Measurements from ENCODE around the gene INPP5J.
"Not testable (repeated sequence)": the region's sequence is repeated elsewhere in the genome, so short reads cannot be mapped to it uniquely, and the experiment has no call there.

The INPP5J gene

GRCh38 chr22:31094021-31094551 lies 28.7 kb upstream of the INPP5J start:
- ATAC-seq = no peak
- no peak overlapping the region for H3K4me3 Mint-ChIP-seq
- H3K4me1 Mint-ChIP-seq = peaks cover 2% of the 10 kb centered on the region
- H3K9me3 Mint-ChIP-seq = no peaks in the 10 kb centered on the region
- no peaks in the 10 kb centered on the region for H3K36me3 Mint-ChIP-seq
- no peak overlapping the region for H3K27ac Mint-ChIP-seq
- DNase-seq (ENCODE audit: low spot score in 2 of 2) = no peak

GRCh38 chr22:31094741-31095140 lies 28.0 kb upstream of the INPP5J start:
- no peak overlapping the region for H3K4me3 Mint-ChIP-seq
- ATAC-seq (no peak), DNase-seq (ENCODE audit: low spot score in 2 of 2) (no peak)
- H3K9me3 Mint-ChIP-seq = no peaks in the 10 kb centered on the region
- no peaks in the 10 kb centered on the region for H3K4me1 Mint-ChIP-seq
- H3K36me3 Mint-ChIP-seq = no peaks in the 10 kb centered on the region
- H3K27ac Mint-ChIP-seq = no peak overlapping the region

- DNase-seq (ENCODE audit: low spot score in 2 of 2) (no peak), ATAC-seq (no peak)
- no peaks in the 10 kb centered on the region for H3K9me3 Mint-ChIP-seq
- H3K4me3 Mint-ChIP-seq = no peak overlapping the region
- no peaks in the 10 kb centered on the region for H3K4me1 Mint-ChIP-seq
- no peaks in the 10 kb centered on the region for H3K36me3 Mint-ChIP-seq
- H3K27ac Mint-ChIP-seq = peak overlapping the region; percentile 5
Measured at GRCh38 chr22:31095637-31096249, 27.0 kb upstream of the INPP5J start.

- H3K9me3 Mint-ChIP-seq = no peaks in the 10 kb centered on the region
- H3K27ac Mint-ChIP-seq = no peak overlapping the region
- ATAC-seq (no peak), DNase-seq (ENCODE audit: low spot score in 2 of 2) (no peak)
- no peak overlapping the region for H3K4me3 Mint-ChIP-seq
- H3K4me1 Mint-ChIP-seq = no peaks in the 10 kb centered on the region
- no peaks in the 10 kb centered on the region for H3K36me3 Mint-ChIP-seq
Measured at GRCh38 chr22:31096657-31097279, 26.0 kb upstream of the INPP5J start.

- not testable (repeated sequence) for ATAC-seq; H3K36me3 Mint-ChIP-seq; DNase-seq (ENCODE audit: low spot score in 2 of 2); H3K4me1 Mint-ChIP-seq; H3K9me3 Mint-ChIP-seq; H3K4me3 Mint-ChIP-seq; H3K27ac Mint-ChIP-seq
Measured at GRCh38 chr22:31097539-31097938, 25.2 kb upstream of the INPP5J start.

- DNase-seq (ENCODE audit: low spot score in 2 of 2) (no peak), ATAC-seq (no peak)
- no peak overlapping the region for H3K4me3 Mint-ChIP-seq
- H3K36me3 Mint-ChIP-seq = no peaks in the 10 kb centered on the region
- no peaks in the 10 kb centered on the region for H3K9me3 Mint-ChIP-seq
- H3K4me1 Mint-ChIP-seq = no peaks in the 10 kb centered on the region
- H3K27ac Mint-ChIP-seq = no peak overlapping the region
Measured at GRCh38 chr22:31097941-31098631, 24.7 kb upstream of the INPP5J start.

GRCh38 chr22:31098632-31099110 lies 24.1 kb upstream of the INPP5J start:
- ATAC-seq (no peak), DNase-seq (ENCODE audit: low spot score in 2 of 2) (no peak)
- H3K4me1 Mint-ChIP-seq = no peaks in the 10 kb centered on the region
- no peak overlapping the region for H3K27ac Mint-ChIP-seq
- H3K4me3 Mint-ChIP-seq = no peak overlapping the region
- H3K36me3 Mint-ChIP-seq = no peaks in the 10 kb centered on the region
- no peaks in the 10 kb centered on the region for H3K9me3 Mint-ChIP-seq

- no peaks in the 10 kb centered on the region for H3K4me1 Mint-ChIP-seq
- H3K4me3 Mint-ChIP-seq = no peak overlapping the region
- no peaks in the 10 kb centered on the region for H3K9me3 Mint-ChIP-seq
- no peak for ATAC-seq
- H3K36me3 Mint-ChIP-seq = no peaks in the 10 kb centered on the region
- H3K27ac Mint-ChIP-seq = no peak overlapping the region
- DNase-seq (ENCODE audit: low spot score in 2 of 2) = no peak
Measured at GRCh38 chr22:31099386-31099785, 23.4 kb upstream of the INPP5J start.

GRCh38 chr22:31099841-31100761 lies 22.7 kb upstream of the INPP5J start:
- no peaks in the 10 kb centered on the region for H3K36me3 Mint-ChIP-seq
- H3K27ac Mint-ChIP-seq = no peak overlapping the region
- no peak overlapping the region for H3K4me3 Mint-ChIP-seq
- H3K4me1 Mint-ChIP-seq = no peaks in the 10 kb centered on the region
- DNase-seq (ENCODE audit: low spot score in 2 of 2) = no peak
- ATAC-seq = no peak
- no peaks in the 10 kb centered on the region for H3K9me3 Mint-ChIP-seq

- Mint-ChIP-seq H3K4me3 (no peak overlapping the region), H3K36me3 (no peaks in the 10 kb centered on the region), H3K27ac (no peak overlapping the region), H3K4me1 (peaks cover 1% of the 10 kb centered on the region), H3K9me3 (no peaks in the 10 kb centered on the region)
- ATAC-seq = no peak
- DNase-seq (ENCODE audit: low spot score in 2 of 2) = no peak
Measured at GRCh38 chr22:31100762-31101525, 21.8 kb upstream of the INPP5J start.

- H3K4me3 Mint-ChIP-seq = no peak overlapping the region
- ATAC-seq = no peak
- no peak overlapping the region for H3K27ac Mint-ChIP-seq
- no peaks in the 10 kb centered on the region for H3K9me3 Mint-ChIP-seq
- no peaks in the 10 kb centered on the region for H3K36me3 Mint-ChIP-seq
- peaks cover 16% of the 10 kb centered on the region for H3K4me1 Mint-ChIP-seq
- no peak for DNase-seq (ENCODE audit: low spot score in 2 of 2)
Measured at GRCh38 chr22:31102441-31103081, 20.2 kb upstream of the INPP5J start.

GRCh38 chr22:31103111-31103510 lies 19.7 kb upstream of the INPP5J start:
- ATAC-seq = no peak
- DNase-seq (ENCODE audit: low spot score in 2 of 2) = no peak
- Mint-ChIP-seq H3K4me3 (no peak overlapping the region), H3K27ac (no peak overlapping the region), H3K36me3 (no peaks in the 10 kb centered on the region), H3K9me3 (no peaks in the 10 kb centered on the region), H3K4me1 (peaks cover 21% of the 10 kb centered on the region)

- no peaks in the 10 kb centered on the region for H3K36me3 Mint-ChIP-seq
- no peaks in the 10 kb centered on the region for H3K9me3 Mint-ChIP-seq
- H3K4me1 Mint-ChIP-seq = peaks cover 21% of the 10 kb centered on the region
- no peak overlapping the region for H3K27ac Mint-ChIP-seq
- DNase-seq (ENCODE audit: low spot score in 2 of 2) = no peak
- no peak overlapping the region for H3K4me3 Mint-ChIP-seq
- ATAC-seq = no peak
Measured at GRCh38 chr22:31103899-31104694, 18.7 kb upstream of the INPP5J start.

Data from stimulated activated effector memory CD8-positive, alpha-beta T cell treated with anti-CD3 and anti-CD28 coated beads, Interleukin-12 subunit alpha, Interleukin-12 subunit beta, amount 100 ng/mL, for 72 hours (primary cell).